ENCODE data around the gene PPFIA3.
A peak's percentile ranks its signal among the peaks of the same experiment; 100 is the strongest.

- TF ChIP-seq POLR2A (IDR thresholded peaks at IDR 0.05; ENCODE audit: low read length) (peak; percentile 82), KDM1A (IDR thresholded peaks at IDR 0.05; ENCODE audit: low read depth) (no peak), CHD2 (IDR thresholded peaks at IDR 0.05; ENCODE audit: low read length, partially characterized antibody) (no peak), SREBF2 (IDR thresholded peaks at IDR 0.05) (no peak), MAX (IDR thresholded peaks at IDR 0.05) (peak; percentile 100), CEBPB (IDR thresholded peaks at IDR 0.05) (no peak), ESRRA (IDR thresholded peaks at IDR 0.05; ENCODE audit: borderline replicate concordance, low read length) (no peak)
- TF ChIP-seq, protein P1, sequence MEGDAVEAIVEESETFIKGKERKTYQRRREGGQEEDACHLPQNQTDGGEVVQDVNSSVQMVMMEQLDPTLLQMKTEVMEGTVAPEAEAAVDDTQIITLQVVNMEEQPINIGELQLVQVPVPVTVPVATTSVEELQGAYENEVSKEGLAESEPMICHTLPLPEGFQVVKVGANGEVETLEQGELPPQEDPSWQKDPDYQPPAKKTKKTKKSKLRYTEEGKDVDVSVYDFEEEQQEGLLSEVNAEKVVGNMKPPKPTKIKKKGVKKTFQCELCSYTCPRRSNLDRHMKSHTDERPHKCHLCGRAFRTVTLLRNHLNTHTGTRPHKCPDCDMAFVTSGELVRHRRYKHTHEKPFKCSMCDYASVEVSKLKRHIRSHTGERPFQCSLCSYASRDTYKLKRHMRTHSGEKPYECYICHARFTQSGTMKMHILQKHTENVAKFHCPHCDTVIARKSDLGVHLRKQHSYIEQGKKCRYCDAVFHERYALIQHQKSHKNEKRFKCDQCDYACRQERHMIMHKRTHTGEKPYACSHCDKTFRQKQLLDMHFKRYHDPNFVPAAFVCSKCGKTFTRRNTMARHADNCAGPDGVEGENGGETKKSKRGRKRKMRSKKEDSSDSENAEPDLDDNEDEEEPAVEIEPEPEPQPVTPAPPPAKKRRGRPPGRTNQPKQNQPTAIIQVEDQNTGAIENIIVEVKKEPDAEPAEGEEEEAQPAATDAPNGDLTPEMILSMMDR (IDR thresholded peaks at IDR 0.05): 0 out of 3 replicates have a peak, but pooled peaks have one; percentile 13
- TF ChIP-seq, protein P2, sequence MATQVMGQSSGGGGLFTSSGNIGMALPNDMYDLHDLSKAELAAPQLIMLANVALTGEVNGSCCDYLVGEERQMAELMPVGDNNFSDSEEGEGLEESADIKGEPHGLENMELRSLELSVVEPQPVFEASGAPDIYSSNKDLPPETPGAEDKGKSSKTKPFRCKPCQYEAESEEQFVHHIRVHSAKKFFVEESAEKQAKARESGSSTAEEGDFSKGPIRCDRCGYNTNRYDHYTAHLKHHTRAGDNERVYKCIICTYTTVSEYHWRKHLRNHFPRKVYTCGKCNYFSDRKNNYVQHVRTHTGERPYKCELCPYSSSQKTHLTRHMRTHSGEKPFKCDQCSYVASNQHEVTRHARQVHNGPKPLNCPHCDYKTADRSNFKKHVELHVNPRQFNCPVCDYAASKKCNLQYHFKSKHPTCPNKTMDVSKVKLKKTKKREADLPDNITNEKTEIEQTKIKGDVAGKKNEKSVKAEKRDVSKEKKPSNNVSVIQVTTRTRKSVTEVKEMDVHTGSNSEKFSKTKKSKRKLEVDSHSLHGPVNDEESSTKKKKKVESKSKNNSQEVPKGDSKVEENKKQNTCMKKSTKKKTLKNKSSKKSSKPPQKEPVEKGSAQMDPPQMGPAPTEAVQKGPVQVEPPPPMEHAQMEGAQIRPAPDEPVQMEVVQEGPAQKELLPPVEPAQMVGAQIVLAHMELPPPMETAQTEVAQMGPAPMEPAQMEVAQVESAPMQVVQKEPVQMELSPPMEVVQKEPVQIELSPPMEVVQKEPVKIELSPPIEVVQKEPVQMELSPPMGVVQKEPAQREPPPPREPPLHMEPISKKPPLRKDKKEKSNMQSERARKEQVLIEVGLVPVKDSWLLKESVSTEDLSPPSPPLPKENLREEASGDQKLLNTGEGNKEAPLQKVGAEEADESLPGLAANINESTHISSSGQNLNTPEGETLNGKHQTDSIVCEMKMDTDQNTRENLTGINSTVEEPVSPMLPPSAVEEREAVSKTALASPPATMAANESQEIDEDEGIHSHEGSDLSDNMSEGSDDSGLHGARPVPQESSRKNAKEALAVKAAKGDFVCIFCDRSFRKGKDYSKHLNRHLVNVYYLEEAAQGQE (IDR thresholded peaks at IDR 0.05): no peak
These were observed 8.6 kb downstream of the PPFIA3 start for GRCh38 chr19:49127674-49128544.
